NCI-H82 (cell line): ENCODE data around the gene OR8B2.
A peak's percentile ranks its signal among the peaks of the same experiment; 100 is the strongest.
"Not testable (repeated sequence)": the region's sequence is repeated elsewhere in the genome, so short reads cannot be mapped to it uniquely, and the experiment has no call there.

ENCODE experiments used
- DNase-seq: peaks from one replicate; lab custom pipeline; 2025; lab: John Stamatoyannopoulos, UW

OR8B2 gene, protein sequence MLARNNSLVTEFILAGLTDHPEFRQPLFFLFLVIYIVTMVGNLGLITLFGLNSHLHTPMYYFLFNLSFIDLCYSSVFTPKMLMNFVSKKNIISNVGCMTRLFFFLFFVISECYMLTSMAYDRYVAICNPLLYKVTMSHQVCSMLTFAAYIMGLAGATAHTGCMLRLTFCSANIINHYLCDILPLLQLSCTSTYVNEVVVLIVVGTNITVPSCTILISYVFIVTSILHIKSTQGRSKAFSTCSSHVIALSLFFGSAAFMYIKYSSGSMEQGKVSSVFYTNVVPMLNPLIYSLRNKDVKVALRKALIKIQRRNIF

GRCh38 chr11:124384399-124384798 lies at the start of gene OR8B2:
TSS of gene OR8B2 (minus strand) at chr11:124384499. CDS start at chr11:124383343, 1,156 bp downstream.
- no peak for DNase-seq

DNA sequence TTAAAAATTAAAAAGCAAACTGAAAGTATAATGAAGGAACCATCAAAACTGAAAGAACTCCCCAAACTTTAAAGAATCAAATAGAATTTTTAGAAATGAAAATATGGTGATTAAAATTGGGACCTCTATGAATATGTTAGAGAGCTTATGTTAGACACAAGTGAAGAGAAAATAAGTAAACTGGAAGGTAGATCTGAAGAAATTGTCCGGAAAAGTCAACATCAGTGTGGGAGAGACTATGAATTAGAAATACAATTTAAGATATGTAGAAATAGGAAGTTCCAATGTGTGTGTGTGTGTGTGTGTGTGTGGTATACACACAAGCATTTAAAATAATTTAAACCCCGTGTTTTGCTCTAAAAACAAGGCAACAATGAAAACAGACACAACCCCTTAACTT lies 45.3 kb upstream of the OR8B2 start:
- DNase-seq = no peak

GRCh38 chr11:124424384-124424921 lies 40.2 kb upstream of the OR8B2 start, which contains the start of gene OR8B4:
TSS of gene OR8B4 (minus strand) at chr11:124424871. CDS start at chr11:124424871, 0 bp downstream.
- no peak for DNase-seq

DNA sequence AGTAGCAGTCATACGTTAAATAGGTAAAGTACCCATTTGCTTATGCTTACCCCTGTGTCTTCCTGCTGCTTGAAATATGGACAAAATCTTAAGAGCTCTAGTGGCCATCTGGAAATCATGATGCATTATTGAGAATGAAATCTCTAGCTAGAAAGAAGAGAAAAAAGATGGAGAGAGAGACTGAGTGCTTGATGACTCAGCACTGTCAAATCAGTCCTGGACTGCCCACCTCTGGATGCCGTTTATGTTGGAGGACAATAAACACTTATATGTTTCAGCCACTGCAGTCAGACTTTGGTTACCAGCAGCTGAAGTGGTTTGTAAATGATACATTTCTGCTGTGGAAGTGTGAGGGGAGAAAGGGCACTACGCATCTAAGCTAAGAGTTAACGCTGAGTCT lies 36.7 kb upstream of the OR8B2 start:
- DNase-seq = no peak

- peak; percentile 67 for DNase-seq
Measured at GRCh38 chr11:124415356-124415923, 31.1 kb upstream of the OR8B2 start.

- no peak for DNase-seq
Measured at GRCh38 chr11:124409906-124410305, 25.6 kb upstream of the OR8B2 start.

- DNase-seq = no peak
Measured at GRCh38 chr11:124405581-124405980, 21.3 kb upstream of the OR8B2 start.

DNA sequence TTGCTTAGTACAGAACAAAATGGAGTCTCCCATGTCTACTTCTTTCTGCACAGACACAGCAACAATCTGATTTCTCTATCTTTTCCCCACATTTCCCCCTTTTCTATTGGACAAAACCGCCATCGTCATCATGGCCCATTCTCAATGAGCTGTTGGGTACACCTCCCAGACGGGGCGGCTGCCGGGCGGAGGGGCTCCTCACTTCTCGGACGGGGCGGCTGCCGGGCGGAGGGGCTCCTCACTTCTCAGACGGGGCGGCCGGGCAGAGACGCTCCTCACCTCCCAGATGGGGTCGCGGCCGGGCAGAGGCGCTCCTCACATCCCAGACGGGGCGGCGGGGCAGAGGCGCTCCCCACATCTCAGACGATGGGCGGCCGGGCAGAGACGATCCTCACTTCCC lies 18.9 kb upstream of the OR8B2 start:
- not testable (repeated sequence) for DNase-seq

GRCh38 chr11:124402326-124402922 lies 18.1 kb upstream of the OR8B2 start:
- peak; percentile 57 for DNase-seq

- no peak for DNase-seq
Measured at GRCh38 chr11:124398924-124399323, 14.6 kb upstream of the OR8B2 start, which contains the start of gene OR8B3. TSS of gene OR8B3 (minus strand) at chr11:124399024. CDS start at chr11:124397351, 1,673 bp downstream.

- not testable (repeated sequence) for DNase-seq
Measured at GRCh38 chr11:124396847-124397246, 12.5 kb upstream of the OR8B2 start.

GRCh38 chr11:124394408-124394807 lies 10.1 kb upstream of the OR8B2 start:
- DNase-seq = no peak

- not testable (repeated sequence) for DNase-seq
Measured at GRCh38 chr11:124382857-124383256, 1.4 kb downstream of the OR8B2 start.

- DNase-seq = no peak
Measured at GRCh38 chr11:124380585-124380984, 3.7 kb downstream of the OR8B2 start.

DNA sequence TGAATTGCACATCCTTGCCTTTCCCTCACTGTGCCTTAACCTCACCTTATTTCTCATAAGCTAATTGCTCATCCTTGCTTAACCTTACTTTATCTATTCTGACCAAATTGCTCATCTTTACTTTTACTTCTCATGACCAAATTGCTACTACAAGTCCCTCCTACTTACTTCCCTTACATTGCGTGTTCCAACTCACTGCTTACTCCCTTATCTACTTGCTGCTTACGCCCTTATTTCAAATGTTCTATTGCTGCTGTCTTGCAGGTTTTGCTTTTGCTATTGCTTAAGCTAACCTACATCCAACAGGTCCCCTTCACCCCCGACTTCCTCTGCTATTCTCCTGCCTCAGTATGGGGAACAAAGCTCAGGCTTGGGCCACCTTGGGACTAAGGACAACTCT lies 8.0 kb downstream of the OR8B2 start:
- DNase-seq = no peak

DNA sequence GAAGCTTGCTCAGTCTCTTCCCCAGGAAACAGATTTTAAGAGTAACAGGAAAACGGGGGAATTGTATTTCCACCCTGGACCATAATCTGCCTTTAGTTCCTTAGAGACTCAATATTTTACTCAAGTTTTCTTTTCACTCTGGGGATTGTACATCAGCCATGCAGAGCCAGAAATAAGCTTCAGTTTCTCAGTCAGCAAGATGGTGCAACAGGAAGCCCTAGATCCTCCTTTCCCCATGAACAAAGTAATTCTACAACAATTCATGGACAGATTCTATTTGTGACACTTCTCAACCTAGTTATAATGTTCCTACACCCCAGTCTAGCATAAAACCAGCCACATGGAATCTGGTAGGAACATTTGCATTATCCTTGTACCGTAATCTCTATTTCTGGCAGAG lies 24.7 kb downstream of the OR8B2 start:
- no peak for DNase-seq

GRCh38 chr11:124346311-124346955 lies 37.9 kb downstream of the OR8B2 start:
- DNase-seq = no peak

DNA sequence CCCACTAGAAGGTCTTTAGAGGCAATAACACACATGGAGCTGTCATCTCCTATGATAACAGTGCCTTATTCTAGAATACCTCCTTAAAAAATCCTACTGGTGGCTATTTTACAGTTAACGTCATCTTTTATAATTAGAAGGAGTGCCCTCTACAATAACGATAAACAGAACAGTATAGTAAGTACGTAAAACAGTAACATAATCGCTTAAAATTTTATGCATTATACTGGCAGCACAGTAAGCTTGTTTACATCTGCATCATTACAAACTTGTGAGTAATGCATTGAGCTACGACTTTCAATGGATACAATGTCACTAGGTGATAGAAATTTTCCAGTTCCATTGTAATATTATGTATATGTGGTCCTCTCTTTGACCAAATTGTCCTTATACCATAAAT lies 40.0 kb downstream of the OR8B2 start:
- DNase-seq = no peak

- no peak for DNase-seq
Measured at GRCh38 chr11:124340142-124340447, 44.2 kb downstream of the OR8B2 start.

DNA sequence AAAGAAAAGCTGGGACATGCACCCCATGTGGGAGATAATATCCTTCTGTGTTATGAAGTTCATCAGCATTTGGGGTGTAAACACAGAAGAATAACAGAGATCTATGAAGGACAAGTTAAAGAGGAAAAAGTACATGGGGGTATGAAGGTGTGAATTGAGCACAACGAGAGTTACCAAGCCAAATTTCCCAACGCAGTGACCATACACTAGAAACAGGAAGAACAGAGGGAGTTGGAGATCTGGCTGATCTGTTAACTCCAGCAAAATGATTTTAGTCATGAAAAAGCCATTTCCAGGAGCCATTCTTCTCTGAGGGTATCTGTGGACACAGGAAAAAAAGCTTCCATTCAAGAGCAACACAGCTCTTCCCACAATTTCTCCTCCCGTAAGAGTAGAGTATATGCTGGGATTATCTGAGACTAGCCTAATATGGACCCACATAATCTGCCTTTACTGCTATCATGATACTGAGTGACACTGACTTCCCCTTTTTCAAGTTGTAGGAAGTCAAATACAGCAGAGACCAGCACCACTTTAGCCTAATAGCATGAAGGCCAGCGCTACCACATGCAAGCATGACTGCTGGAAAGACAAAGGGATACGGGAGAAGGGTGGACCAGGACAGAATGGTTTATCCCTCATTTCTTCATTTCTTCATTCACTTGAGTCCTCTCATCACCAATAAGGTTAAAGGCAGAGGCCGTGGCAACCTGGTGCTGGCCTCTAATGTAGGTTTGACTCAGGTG lies 44.7 kb downstream of the OR8B2 start:
- DNase-seq = no peak
